ENCODE data around the gene RNF151.

RNF151 gene

GRCh38 chr16:1978476-1979120 lies 11.9 kb downstream of the RNF151 start:
- Histone ChIP-seq H3K9ac (no peak overlapping the region), H3K27me3 (ENCODE audit: control insufficient read depth, insufficient read depth, low read length) (no peaks in the 10 kb centered on the region), H3K4me2 (ENCODE audit: low read length) (peak overlapping the region; percentile 87), H3K79me2 (no peaks in the 10 kb centered on the region), H3K9me3 (ENCODE audit: control insufficient read depth, low read length) (no peaks in the 10 kb centered on the region), H3K4me1 (no peaks in the 10 kb centered on the region), H3K4me3 (ENCODE audit: low read depth, low read length) (peak overlapping the region; percentile 60), H3K36me3 (ENCODE audit: control insufficient read depth, insufficient read depth, low read length) (no peaks in the 10 kb centered on the region), H3K27ac (no peak overlapping the region), H2AFZ (peak overlapping the region; percentile 70)
- TF ChIP-seq, protein P1, sequence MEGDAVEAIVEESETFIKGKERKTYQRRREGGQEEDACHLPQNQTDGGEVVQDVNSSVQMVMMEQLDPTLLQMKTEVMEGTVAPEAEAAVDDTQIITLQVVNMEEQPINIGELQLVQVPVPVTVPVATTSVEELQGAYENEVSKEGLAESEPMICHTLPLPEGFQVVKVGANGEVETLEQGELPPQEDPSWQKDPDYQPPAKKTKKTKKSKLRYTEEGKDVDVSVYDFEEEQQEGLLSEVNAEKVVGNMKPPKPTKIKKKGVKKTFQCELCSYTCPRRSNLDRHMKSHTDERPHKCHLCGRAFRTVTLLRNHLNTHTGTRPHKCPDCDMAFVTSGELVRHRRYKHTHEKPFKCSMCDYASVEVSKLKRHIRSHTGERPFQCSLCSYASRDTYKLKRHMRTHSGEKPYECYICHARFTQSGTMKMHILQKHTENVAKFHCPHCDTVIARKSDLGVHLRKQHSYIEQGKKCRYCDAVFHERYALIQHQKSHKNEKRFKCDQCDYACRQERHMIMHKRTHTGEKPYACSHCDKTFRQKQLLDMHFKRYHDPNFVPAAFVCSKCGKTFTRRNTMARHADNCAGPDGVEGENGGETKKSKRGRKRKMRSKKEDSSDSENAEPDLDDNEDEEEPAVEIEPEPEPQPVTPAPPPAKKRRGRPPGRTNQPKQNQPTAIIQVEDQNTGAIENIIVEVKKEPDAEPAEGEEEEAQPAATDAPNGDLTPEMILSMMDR (IDR thresholded peaks at IDR 0.05): no peak

- TF ChIP-seq, protein P1 (IDR thresholded peaks at IDR 0.05): no peak
- Histone ChIP-seq H3K9ac (no peak overlapping the region), H3K27me3 (ENCODE audit: control insufficient read depth, insufficient read depth, low read length) (no peaks in the 10 kb centered on the region), H3K4me1 (no peaks in the 10 kb centered on the region), H3K9me3 (ENCODE audit: control insufficient read depth, low read length) (no peaks in the 10 kb centered on the region), H2AFZ (peak overlapping the region; percentile 70), H3K36me3 (ENCODE audit: control insufficient read depth, insufficient read depth, low read length) (no peaks in the 10 kb centered on the region), H3K27ac (no peak overlapping the region), H3K4me3 (ENCODE audit: low read depth, low read length) (peak overlapping the region; percentile 60), H3K79me2 (no peaks in the 10 kb centered on the region), H3K4me2 (ENCODE audit: low read length) (peak overlapping the region; percentile 87)
Measured at GRCh38 chr16:1979271-1980029, 12.8 kb downstream of the RNF151 start.

- H3K9ac ChIP-seq: no peak overlapping the region
- H2AFZ ChIP-seq: peak overlapping the region; percentile 70
- no peaks in the 10 kb centered on the region for H3K27me3 ChIP-seq (ENCODE audit: control insufficient read depth, insufficient read depth, low read length)
- TF ChIP-seq, protein P1 (IDR thresholded peaks at IDR 0.05): no peak
- no peaks in the 10 kb centered on the region for H3K79me2 ChIP-seq
- no peaks in the 10 kb centered on the region for H3K36me3 ChIP-seq (ENCODE audit: control insufficient read depth, insufficient read depth, low read length)
- H3K4me3 ChIP-seq (ENCODE audit: low read depth, low read length): peak overlapping the region; percentile 60
- no peak overlapping the region for H3K27ac ChIP-seq
- H3K4me2 ChIP-seq (ENCODE audit: low read length): peak overlapping the region; percentile 87
- peaks cover 4% of the 10 kb centered on the region for H3K4me1 ChIP-seq
- no peaks in the 10 kb centered on the region for H3K9me3 ChIP-seq (ENCODE audit: control insufficient read depth, low read length)
Measured at GRCh38 chr16:1980030-1980769, 13.5 kb downstream of the RNF151 start.

GRCh38 chr16:1980770-1981087 lies 14.1 kb downstream of the RNF151 start:
- H3K4me2 ChIP-seq (ENCODE audit: low read length): no peak overlapping the region
- TF ChIP-seq, protein P1 (IDR thresholded peaks at IDR 0.05): no peak
- H3K9me3 ChIP-seq (ENCODE audit: control insufficient read depth, low read length): no peaks in the 10 kb centered on the region
- H3K4me3 ChIP-seq (ENCODE audit: low read depth, low read length): no peak overlapping the region
- no peak overlapping the region for H2AFZ ChIP-seq
- no peaks in the 10 kb centered on the region for H3K27me3 ChIP-seq (ENCODE audit: control insufficient read depth, insufficient read depth, low read length)
- no peaks in the 10 kb centered on the region for H3K79me2 ChIP-seq
- no peak overlapping the region for H3K27ac ChIP-seq
- no peak overlapping the region for H3K9ac ChIP-seq
- H3K4me1 ChIP-seq: peaks cover 5% of the 10 kb centered on the region
- H3K36me3 ChIP-seq (ENCODE audit: control insufficient read depth, insufficient read depth, low read length): no peaks in the 10 kb centered on the region
